Measurements from ENCODE around the gene ADO. TPM values are rescaled to one million over a fixed set of nuclear protein-coding genes. Genes with fewer than 3 reads are reported as not detected.

The ADO gene
- total and polyA plus RNA-seq, 2 of the 4 experiments (the other 2 are of a cell fraction): 8.0 to 8.1 TPM

DNA sequence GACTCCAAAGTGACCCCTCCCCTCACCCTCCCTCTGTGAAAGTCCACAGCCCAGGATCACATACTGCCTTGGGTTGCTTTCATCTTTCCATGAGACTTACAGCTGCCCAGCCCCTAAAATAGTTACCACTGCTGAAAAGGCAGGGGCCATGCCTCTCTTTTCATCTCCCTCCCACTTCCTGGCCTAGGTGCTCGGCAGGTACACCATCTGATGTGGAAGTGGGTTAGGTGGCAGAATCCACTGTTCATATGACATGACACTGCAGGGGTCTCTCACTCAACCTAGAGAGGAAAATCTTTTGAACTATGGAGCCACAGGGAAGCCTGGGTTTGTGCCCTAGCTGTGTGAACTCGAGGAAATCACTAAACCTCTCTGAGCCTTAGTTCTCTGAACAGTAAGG, 38.8 kb upstream of the ADO start:
- in situ Hi-C loops (cut with MboI; ENCODE audit: low sequenced_read_pairs) (no loop called here), dilution Hi-C loops (cut with HindIII; ENCODE audit: low sequenced_read_pairs, unreplicated experiment) (no loop called here), intact Hi-C loops (cut with micrococcal nuclease) (no loop called here)
- Histone ChIP-seq H2BK5ac (ENCODE audit: low read depth, low read length, poor library complexity, severe bottlenecking) (no peak overlapping the region), H3K27ac (ENCODE audit: insufficient read depth, low read length) (no peak overlapping the region), H4K5ac (ENCODE audit: low read depth, low read length) (no peak overlapping the region), H3K18ac (ENCODE audit: low read depth, low read length) (no peak overlapping the region), H2AFZ (replicated peaks; ENCODE audit: low read length, poor library complexity) (no peak overlapping the region), H3K4me3 (ENCODE audit: insufficient read depth, low read depth, low read length) (no peak overlapping the region), H3K4me2 (ENCODE audit: low read depth, low read length) (no peak overlapping the region), H4K8ac (ENCODE audit: low read depth in 2 of 2, low read length in 2 of 2) (no peak overlapping the region), H3K23ac (ENCODE audit: low read depth, low read length) (no peak overlapping the region), H3K36me3 (ENCODE audit: control insufficient read depth, insufficient read depth, low read length) (no peaks in the 10 kb centered on the region), H2BK15ac (ENCODE audit: low read depth, low read length) (no peak overlapping the region), H3K4ac (ENCODE audit: low read depth, low read length) (no peak overlapping the region), H3K9me3 (ENCODE audit: control insufficient read depth, insufficient read depth, low read length) (no peaks in the 10 kb centered on the region), H4K20me1 (ENCODE audit: insufficient read depth, low read length) (no peaks in the 10 kb centered on the region), H3K9me1 (ENCODE audit: insufficient read depth, low read length) (peaks cover 2% of the 10 kb centered on the region; the same call in 1 of the 2 replicates), H2AK5ac (ENCODE audit: low read depth, low read length) (no peak overlapping the region), H3K14ac (replicated peaks; ENCODE audit: low read depth, low read length) (no peak overlapping the region), H2BK20ac (ENCODE audit: low read depth, low read length) (no peak overlapping the region), H2BK120ac (ENCODE audit: low read depth, low read length) (no peak overlapping the region), H3K56ac (ENCODE audit: extremely low read depth, insufficient read depth, low read length) (no peak overlapping the region), H3K27me3 (ENCODE audit: control insufficient read depth, insufficient read depth, low read length) (no peaks in the 10 kb centered on the region), H3K79me1 (ENCODE audit: low read depth in 1 of 2, low read length in 2 of 2) (no peaks in the 10 kb centered on the region), H3K4me1 (ENCODE audit: control insufficient read depth, insufficient read depth, low read length) (no peaks in the 10 kb centered on the region), H2AK9ac (replicated peaks; ENCODE audit: low read depth, low read length, poor library complexity) (no peak overlapping the region), H4K91ac (ENCODE audit: insufficient read depth, low read depth, low read length) (no peak overlapping the region), H3K9ac (ENCODE audit: low read depth, low read length) (no peak overlapping the region)
- ATAC-seq (ENCODE audit: low read depth) (no peak), DNase-seq (no peak)
- BruUV-seq (replicated peaks): no TSS peak
- no peak for TF ChIP-seq MXI1 (IDR thresholded peaks at IDR 0.05; ENCODE audit: borderline replicate concordance, low read depth, low read length)
- no peak for TF ChIP-seq CTCF (conservative IDR thresholded peaks at IDR 0.05; ENCODE audit: low read depth, low read length)
- TF ChIP-seq SMC3 (IDR thresholded peaks at IDR 0.05; ENCODE audit: low read depth, low read length): no peak
- no peak for TF ChIP-seq CEBPB (IDR thresholded peaks at IDR 0.05; ENCODE audit: low read depth, low read length)
- TF ChIP-seq MAFK (IDR thresholded peaks at IDR 0.05; ENCODE audit: low read depth, low read length): no peak
- no peak for TF ChIP-seq RFX5 (IDR thresholded peaks at IDR 0.05; ENCODE audit: low read depth, low read length)
- TF ChIP-seq MAZ (IDR thresholded peaks at IDR 0.05; ENCODE audit: borderline replicate concordance, low read depth, low read length): no peak
- TF ChIP-seq RAD21 (IDR thresholded peaks at IDR 0.05; ENCODE audit: low read length): no peak
- no peak for TF ChIP-seq RCOR1 (IDR thresholded peaks at IDR 0.05; ENCODE audit: insufficient replicate concordance, low read length)
- TF ChIP-seq USF2 (IDR thresholded peaks at IDR 0.05; ENCODE audit: low read depth, low read length): no peak
- no peak for TF ChIP-seq POLR2A (IDR thresholded peaks at IDR 0.05; ENCODE audit: low read depth, low read length)
- no peak for TF ChIP-seq FOS (IDR thresholded peaks at IDR 0.05; ENCODE audit: low read depth, low read length)
- no peak for TF ChIP-seq NFE2L2 (IDR thresholded peaks at IDR 0.05; ENCODE audit: low read depth, low read length)
- no peak for TF ChIP-seq CHD1 (IDR thresholded peaks at IDR 0.05; ENCODE audit: low read depth, low read length)
- TF ChIP-seq ELK1 (IDR thresholded peaks at IDR 0.05; ENCODE audit: borderline replicate concordance, low read depth, low read length): no peak
- TF ChIP-seq BHLHE40 (IDR thresholded peaks at IDR 0.05; ENCODE audit: low read depth, low read length): no peak
- WGBS, 2 experiments (ENCODE audit: extremely low coverage in 2 of 2, insufficient read length in 1 of 2): no CpG with 5 or more reads among the region's 2 CpGs
- ChIA-PET POLR2A (ENCODE audit: unreplicated experiment) (no interaction called here), CTCF (no interaction called here)

Measured in IMR-90 (cell line).